Measurements from ENCODE around the gene ABTB2.
"Not testable (repeated sequence)": the region's sequence is repeated elsewhere in the genome, so short reads cannot be mapped to it uniquely, and the experiment has no call there.

ABTB2 gene

GRCh38 chr11:34233215-34233614 is 124.6 kb downstream of the ABTB2 start:
- DNase-seq: no peak

GRCh38 chr11:34232807-34233206 is 125.0 kb downstream of the ABTB2 start:
- no peak for DNase-seq

GRCh38 chr11:34226210-34226609 is 131.6 kb downstream of the ABTB2 start:
- DNase-seq: no peak

- DNase-seq: no peak
Measured at GRCh38 chr11:34225091-34225490, 132.7 kb downstream of the ABTB2 start.

DNA sequence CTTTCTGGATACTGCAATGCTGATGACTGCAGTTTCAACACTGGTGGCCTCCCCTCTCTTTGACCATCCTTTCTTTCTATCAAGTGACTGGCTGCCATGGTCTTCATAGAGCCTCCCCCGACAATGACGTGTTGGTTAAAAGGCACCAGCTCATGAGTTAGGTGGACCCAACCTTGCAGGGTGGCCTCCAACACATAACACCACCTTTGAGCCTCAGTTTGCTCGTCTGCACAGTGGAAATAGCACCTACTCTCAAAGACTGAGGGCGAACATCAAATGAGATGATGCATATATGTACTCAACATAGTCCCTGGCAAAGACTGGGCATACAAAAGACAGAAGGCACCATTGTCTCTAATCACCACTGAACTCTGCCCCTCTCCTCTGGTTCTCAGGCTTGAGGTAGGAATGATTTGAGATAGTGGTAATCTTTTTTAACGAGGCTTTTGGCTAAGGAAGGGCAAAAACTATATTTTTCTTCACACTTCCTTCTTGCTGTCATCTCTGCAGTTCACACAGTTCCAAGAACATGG is 133.3 kb downstream of the ABTB2 start:
- DNase-seq: no peak

- no peak for DNase-seq
Measured at GRCh38 chr11:34223907-34224306, 133.9 kb downstream of the ABTB2 start.

DNA sequence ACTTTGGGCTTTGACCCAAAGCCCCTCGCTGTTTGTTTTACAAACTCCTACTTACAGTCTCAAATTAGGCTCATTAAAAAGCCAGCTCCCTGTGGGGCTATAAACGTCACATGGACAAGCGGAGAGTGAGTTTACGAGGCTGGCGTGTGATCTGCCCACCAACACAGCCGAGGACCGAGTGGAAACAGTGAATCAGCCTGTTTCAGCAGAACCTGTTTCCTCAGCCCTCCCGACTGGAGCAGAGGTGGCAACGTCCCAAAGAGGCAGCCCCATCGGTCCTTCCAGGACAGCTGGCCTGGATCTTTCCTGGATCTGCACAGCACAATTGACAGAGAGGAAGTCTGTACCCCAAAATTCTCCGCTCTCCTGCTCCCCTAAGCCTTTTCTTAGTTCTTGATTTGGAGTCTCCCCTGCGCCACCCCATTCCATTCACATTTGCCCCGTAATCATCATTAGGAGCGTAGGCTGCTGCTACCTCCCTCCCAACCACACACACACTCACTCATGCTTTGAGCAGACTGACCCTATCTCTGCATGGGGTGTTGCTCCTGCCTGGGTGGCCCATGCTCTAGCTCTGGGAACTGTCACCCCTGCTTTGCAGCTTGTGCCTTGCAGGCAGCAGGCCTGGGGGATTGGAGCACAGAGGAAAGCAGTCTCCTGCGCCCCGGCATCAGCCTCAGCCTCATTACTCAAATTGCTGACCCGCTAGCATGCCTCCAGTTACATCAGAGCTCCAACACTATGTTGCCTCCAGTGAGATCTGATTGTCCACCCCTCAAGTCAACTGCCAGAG is 134.6 kb downstream of the ABTB2 start:
- DNase-seq: no peak

GRCh38 chr11:34222030-34222429 is 135.8 kb downstream of the ABTB2 start:
- DNase-seq: no peak

DNA sequence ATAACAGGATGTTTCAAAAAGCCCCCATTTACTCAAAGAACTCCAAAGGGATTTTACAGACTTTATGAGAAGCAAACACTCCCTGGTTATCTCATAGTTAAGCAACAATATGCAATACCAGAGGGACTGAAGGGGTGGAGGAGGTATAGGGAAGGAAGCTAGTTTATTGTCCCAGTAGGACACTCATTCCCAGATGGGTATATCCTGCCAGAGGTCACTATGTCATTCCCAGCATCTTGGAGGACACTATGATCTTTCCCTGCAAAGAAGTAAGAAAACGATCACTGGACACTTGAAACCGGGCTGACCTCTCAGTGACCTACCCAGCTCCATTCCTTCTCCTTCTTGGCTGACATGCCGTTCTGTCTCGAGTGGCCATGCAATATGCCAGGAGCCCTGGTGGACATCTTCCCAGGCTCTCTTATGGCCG is 137.9 kb downstream of the ABTB2 start:
- no peak for DNase-seq

DNA sequence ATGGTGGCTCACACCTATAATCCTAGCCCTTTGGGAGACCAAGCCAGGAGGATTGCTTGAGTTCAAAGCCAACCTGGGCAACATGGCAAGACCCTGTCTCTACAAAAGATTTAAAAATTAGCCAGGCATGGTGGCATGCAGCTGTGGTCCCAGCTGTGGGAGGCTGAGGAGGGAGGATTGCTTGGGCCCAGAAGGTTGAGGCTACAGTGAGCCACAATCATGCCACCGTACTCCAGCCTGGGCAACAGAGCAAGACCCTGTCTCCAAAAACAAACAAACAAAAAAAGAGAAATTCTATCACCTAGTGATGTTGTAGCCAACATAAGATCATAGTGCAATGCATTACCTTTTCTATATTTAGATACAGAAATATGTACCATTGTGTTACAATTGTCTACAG is 138.5 kb downstream of the ABTB2 start:
- no peak for DNase-seq

DNA sequence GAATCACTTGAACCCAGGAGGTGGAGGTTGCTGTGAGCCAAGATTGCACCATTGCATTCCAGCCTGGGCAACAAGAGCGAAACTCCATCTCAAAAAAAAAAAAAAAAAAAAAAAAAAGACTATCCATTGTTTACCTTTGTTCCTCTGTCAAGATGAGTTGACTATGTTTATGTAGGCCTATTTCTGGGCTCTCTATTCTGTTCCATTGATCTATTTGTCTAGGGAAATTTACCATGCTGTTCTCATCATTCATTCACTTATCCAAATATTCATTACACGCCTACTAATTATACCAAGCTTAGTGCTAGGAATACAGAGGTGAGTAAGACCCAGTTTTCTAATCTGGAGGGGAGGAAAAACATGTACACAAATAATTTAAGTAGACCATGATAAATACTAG is 139.1 kb downstream of the ABTB2 start:
- DNase-seq: not testable (repeated sequence)

DNA sequence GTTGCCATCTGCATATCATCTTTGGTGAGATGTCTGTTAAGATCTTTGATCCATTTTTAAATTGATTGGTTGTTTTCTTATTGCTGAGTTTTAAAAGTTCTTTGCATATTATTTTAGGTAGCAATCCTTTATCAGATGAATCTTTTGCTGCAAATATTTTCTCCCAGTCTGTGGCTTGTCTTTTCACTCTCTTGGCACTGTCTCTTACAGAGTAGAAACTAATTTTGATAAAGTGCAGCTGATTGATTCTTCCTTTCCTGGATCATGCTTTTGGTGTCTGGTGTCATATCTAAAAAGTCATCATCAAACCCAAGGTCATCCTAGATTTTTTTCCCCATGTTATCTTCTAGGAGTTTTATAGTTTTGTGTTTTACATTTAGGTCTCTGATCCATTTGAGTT is 139.7 kb downstream of the ABTB2 start:
- DNase-seq: no peak

DNA sequence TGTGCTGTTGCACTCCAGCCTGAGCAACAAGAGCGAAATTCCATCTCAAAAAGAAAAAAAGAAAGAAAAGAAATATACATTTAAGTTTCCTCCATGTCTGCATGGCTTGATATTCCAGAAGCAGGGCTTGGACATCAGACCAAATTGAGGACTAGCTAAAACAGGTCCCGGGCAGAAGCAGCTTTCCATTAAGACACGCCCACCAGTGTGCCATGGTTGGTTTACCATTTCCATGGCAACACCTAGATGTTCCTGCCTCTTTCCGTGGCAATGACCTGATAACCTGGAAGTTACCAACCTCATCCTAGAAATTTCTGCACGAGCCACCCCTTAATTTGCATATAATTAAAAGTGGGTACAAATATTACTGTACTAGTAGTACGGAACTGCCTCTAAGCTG is 141.1 kb downstream of the ABTB2 start:
- DNase-seq: no peak

DNA sequence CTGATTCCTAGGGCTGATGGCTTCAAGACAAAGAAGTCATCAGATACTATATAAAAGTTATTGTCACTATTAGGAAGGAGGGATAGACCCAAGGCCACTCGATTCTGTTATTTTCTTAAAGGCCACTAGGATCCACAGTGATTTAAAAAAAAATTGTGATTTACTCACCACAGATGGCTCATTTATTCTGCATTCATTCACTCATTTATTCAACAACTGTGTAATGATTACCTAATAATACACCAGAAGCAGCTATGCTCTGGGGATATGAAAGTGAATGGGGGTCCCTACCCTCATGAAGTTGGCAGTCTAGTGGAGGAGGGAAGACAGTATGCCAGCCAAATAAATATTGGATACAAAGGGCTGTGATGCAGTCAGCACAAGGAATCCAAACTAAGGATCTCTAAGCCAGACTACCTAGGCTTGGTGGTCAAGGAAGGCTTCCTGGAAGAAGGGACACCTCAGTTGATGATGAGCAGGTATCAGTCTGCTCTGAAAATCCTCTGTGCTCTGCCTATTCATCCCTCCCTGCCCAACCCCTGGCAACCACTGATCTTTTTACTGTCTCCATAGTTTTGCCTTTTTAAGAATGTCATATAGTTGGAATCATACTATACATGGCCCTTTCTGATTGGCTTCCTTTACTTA is 141.9 kb downstream of the ABTB2 start:
- no peak for DNase-seq

DNA sequence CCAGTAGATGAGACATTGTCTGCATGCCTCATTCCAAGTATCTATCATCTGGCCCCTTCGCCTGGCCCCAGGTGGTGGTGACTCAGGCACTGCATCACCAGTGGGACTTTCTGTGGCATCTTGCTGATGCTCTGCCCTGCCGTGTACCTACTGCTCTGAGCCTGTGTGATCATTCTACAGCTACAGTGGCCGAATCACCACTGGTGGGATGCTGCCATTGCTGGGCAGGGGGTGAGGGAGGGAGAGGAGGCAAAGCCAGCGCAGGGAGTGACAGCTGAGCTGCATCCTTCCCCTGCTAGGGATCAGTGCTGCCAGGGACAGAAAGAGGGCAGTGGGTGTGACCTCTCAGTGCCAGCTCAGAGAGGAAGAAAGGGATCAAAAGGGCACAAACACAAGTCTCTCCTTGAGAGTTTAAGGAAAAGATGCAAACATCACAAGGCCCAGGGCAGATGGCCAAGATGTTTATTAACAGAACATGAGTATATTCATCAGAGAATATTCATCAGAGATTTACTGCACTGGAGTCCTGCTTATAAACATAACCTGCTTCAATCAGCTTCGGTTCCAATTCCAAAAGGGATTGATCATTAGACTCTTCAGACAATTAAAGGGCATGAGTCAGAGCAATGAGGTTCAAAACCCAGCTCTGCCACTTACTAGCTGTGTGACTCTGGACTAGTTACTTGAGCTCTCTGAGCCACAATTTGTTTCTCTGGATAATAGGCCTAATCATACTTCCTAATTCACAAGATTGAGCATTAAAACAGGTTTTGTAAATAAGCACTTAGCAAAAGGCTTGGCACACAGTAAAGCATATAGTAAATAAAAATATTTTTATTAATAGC is 142.6 kb downstream of the ABTB2 start:
- DNase-seq: peak; percentile 91

GRCh38 chr11:34213366-34213765 is 144.4 kb downstream of the ABTB2 start:
- no peak for DNase-seq

GRCh38 chr11:34212566-34212965 is 145.2 kb downstream of the ABTB2 start:
- DNase-seq: no peak

DNA sequence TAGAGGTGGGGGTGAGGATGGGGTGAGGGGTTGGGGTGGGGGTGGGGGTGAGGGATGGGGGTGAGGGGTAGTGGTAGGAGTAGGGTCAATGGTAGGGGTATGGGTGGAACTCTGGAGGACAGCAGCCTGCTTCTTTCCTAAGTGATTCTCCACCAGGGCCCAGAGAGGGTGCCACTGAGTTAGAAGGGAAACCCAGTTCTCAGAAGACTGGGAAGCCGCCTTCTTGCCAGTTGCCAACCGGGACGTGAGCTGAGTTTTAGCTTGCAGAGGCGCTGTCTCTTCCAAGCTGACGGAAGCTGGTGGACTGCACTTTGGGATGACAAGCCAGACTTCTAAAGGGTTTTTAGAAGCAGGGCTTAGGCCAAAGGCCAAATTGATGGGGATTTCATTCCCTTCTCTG is 148.0 kb downstream of the ABTB2 start:
- no peak for DNase-seq

DNA sequence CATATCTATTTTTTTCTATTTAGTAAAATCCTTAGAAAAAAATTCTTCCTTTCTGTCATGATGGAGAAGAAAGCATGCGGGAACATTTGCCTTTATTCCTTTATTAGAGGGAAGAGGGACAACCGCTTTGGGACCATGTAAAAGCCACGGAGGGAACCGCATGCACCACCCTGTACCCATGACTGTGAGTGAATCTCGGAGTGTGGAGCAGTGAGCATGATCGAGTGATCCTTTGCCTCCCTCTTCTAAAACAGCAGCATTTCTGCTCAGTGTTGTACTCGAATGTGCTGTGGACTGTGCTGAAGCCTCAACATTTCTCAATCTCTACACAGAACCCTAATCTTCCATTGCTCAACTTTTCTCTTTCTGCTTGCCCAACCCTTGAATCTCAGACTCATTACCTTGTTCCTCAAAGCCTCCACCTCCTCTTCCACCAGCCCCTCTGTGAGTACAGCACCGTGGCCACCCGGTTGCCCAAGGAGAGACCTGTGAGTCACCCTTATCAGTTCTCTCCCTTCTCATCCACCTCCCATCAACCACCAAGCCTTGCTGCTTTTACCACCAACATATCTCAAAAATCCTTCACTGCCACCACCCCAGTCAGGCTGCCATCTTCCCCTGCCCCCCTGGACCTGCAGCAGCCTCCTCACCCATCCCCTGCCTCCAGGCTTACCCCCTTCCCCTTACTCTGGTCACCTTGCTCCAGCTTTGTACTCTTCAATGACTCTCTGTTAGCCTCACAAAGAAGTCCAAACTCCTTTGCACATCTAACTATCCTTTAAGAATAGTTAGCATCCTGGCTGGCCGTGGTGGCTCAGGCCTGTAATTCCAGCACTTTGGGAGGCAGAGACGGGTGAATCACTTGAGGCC is 149.3 kb downstream of the ABTB2 start:
- peak; percentile 51 for DNase-seq

DNA sequence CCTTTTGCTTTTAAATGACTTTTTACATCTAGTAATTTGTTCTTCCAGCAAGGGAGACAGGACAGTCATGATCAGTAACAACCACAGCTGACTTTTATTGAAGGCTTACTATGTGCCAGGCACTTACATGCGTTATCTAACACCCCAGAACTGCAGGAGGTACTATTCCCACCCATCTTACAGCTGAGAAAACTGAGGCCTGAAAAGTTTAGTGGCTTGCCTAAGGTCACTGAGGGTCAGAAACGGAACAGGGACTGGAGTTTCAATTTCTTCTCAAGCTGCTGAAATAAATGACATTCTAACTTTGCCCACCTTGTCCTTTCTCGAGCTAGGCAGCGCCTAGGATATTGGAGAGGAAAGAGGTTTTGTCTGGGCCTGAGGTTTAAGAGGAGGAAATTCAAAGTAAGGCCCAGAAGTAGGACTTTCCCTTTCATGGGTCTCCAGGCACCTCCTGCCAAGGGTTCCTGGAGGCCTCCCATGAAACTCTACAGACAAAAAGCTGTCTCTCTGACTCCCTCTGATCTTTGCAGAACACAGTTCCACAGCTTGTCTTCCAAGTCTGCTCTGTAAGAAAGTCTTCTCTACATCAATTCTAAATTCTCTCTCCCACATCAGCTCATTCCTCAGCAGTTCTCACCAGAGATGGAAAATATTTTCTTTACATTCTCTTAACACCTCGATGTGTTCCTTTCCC is 150.2 kb downstream of the ABTB2 start:
- no peak for DNase-seq

- DNase-seq: no peak
Measured at GRCh38 chr11:34206407-34207300, 151.2 kb downstream of the ABTB2 start.

Data from activated CD4-positive, alpha-beta T cell treated with anti-CD3 and anti-CD28 coated beads for 48 hours (primary cell).